Muscle layer of colon (tissue), 2 donors: ENCODE results near the gene ELOVL2.

ENCODE experiments used
- H3K27ac ChIP-seq: one replicate; pipeline ENCODE4 v1.7.0; 2013; ENCODE audit warnings: low read depth, mild to moderate bottlenecking, low read length, moderate library complexity
- H3K27me3 ChIP-seq, 2 donors: one replicate each; pipeline ENCODE4 v1.7.0; 2013; ENCODE audit warnings: low read length in 2 of 2, mild to moderate bottlenecking in 2 of 2; ENCODE audit not compliant: insufficient read depth in 2 of 2, control insufficient read depth in 1 of 2
- H3K36me3 ChIP-seq: one replicate; pipeline ENCODE4 v1.7.0; 2013; ENCODE audit warnings: mild to moderate bottlenecking, low read length; ENCODE audit not compliant: insufficient read depth
- H3K4me1 ChIP-seq: one replicate; pipeline ENCODE4 v1.7.0; 2013; ENCODE audit warnings: mild to moderate bottlenecking, low read length; ENCODE audit not compliant: insufficient read depth
- H3K4me3 ChIP-seq, 2 donors: one replicate each; pipeline ENCODE4 v1.7.0; 2013; ENCODE audit warnings: low read length in 2 of 2, low read depth in 1 of 2, mild to moderate bottlenecking in 1 of 2, moderate library complexity in 1 of 2
- H3K9ac ChIP-seq: one replicate; pipeline ENCODE4 v1.7.0; 2013; ENCODE audit warnings: low read length
- H3K9me3 ChIP-seq: one replicate; pipeline ENCODE4 v1.7.0; 2013; ENCODE audit warnings: mild to moderate bottlenecking, low read length
- donor health status: abdominal sarcoma.
- donor health status: Adenocarcinoma of cecum.

ELOVL2 gene

DNA sequence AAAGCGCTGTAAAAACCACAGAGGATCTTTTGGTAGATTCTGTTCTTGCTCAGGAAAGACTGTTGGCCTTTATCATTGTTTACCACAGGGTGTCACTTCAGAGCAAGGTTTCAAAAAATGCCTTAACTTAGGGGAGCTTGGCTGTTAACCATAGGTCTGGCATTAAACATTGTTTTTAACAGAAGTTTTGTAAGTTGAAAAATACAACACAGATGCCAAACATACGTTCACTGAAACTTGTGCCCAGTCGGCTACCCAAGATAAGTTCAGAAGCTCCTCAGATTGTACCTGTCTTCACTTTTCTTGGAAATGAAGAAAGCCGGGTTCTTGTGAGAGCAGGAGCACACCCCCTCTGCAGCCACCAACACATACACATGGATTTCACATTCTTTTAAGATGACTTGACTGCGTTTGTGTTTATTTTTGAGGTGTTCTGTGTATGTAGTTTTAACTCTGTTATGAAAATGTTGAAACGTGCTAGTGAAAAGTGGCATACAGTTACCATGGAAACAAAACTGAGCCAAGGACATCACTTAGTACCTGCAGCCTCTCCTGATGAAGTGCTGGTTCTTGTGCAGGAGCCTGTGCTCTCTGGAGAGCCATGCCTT lies 92.3 kb downstream of the ELOVL2 start:
- H3K27ac ChIP-seq: no peak overlapping the region

GRCh38 chr6:10949579-10950490 lies 94.3 kb downstream of the ELOVL2 start:
- Histone ChIP-seq H3K36me3 (no peaks in the 10 kb centered on the region), H3K27ac (no peak overlapping the region), H3K9ac (no peak overlapping the region), H3K4me1 (no peaks in the 10 kb centered on the region), H3K4me3 (no peak overlapping the region), H3K27me3 (no peaks in the 10 kb centered on the region), H3K9me3 (no peaks in the 10 kb centered on the region)

More for the DNA sequence above, 92.3 kb downstream of the ELOVL2 start:
- H3K4me3 ChIP-seq: no peak overlapping the region
- H3K9ac ChIP-seq: no peak overlapping the region
- no peaks in the 10 kb centered on the region for H3K36me3 ChIP-seq
- no peaks in the 10 kb centered on the region for H3K9me3 ChIP-seq
- no peaks in the 10 kb centered on the region for H3K27me3 ChIP-seq
- H3K4me1 ChIP-seq: no peaks in the 10 kb centered on the region

GRCh38 chr6:10947966-10948365 lies 96.1 kb downstream of the ELOVL2 start:
- H3K4me3 ChIP-seq: no peak overlapping the region
- H3K9ac ChIP-seq: no peak overlapping the region
- H3K9me3 ChIP-seq: no peaks in the 10 kb centered on the region
- H3K36me3 ChIP-seq: no peaks in the 10 kb centered on the region
- no peaks in the 10 kb centered on the region for H3K27me3 ChIP-seq
- H3K27ac ChIP-seq: no peak overlapping the region
- no peaks in the 10 kb centered on the region for H3K4me1 ChIP-seq

- Histone ChIP-seq H3K4me3 (no peak overlapping the region), H3K9me3 (no peaks in the 10 kb centered on the region), H3K27me3 (no peaks in the 10 kb centered on the region), H3K9ac (no peak overlapping the region), H3K27ac (no peak overlapping the region), H3K4me1 (no peaks in the 10 kb centered on the region), H3K36me3 (no peaks in the 10 kb centered on the region)
These were observed 98.3 kb downstream of the ELOVL2 start for GRCh38 chr6:10945845-10946244.

DNA sequence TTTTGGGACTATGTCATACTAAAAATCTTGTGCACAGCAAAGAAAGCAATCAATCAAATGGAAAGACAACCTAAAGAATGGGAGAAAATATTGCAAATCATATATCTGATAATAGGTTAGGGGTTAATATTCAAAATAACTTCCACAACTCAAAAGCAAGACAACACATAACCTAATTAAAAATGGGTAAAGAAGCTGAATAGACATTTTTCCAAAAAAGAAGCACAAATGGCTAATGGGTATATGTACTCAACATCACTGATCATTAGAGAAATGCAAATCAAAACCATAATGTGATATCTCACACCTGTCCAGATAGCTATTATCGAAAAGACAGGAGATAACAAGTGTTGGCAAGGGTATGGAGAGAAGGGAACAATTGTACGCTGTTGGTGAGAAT lies 104.3 kb downstream of the ELOVL2 start:
- Histone ChIP-seq H3K27ac (no peak overlapping the region), H3K4me1 (no peaks in the 10 kb centered on the region), H3K9ac (no peak overlapping the region), H3K9me3 (no peaks in the 10 kb centered on the region), H3K36me3 (no peaks in the 10 kb centered on the region), H3K27me3 (no peaks in the 10 kb centered on the region), H3K4me3 (no peak overlapping the region)

GRCh38 chr6:10933126-10933525 lies 111.0 kb downstream of the ELOVL2 start:
- H3K27ac ChIP-seq: no peak overlapping the region
- no peaks in the 10 kb centered on the region for H3K4me1 ChIP-seq
- H3K27me3 ChIP-seq: no peaks in the 10 kb centered on the region
- H3K9ac ChIP-seq: no peak overlapping the region
- H3K4me3 ChIP-seq: no peak overlapping the region
- H3K9me3 ChIP-seq: no peaks in the 10 kb centered on the region
- H3K36me3 ChIP-seq: no peaks in the 10 kb centered on the region
